Measurements from ENCODE around the gene NHSL1. TPM values are rescaled to one million over a fixed set of nuclear protein-coding genes. Genes with fewer than 3 reads are reported as not detected.
A peak's percentile ranks its signal among the peaks of the same experiment; 100 is the strongest.

NHSL1 gene
- total RNA-seq, 2 donors from 2014 or later: 9.7 to 13.3 TPM

GRCh38 chr6:138406443-138406842, 92.9 kb downstream of the NHSL1 start:
- ATAC-seq (ENCODE audit: insufficient number of reproducible peaks, low FRiP score, low read depth): no peak
- Histone ChIP-seq H3K9me3 (no peaks in the 10 kb centered on the region), H3K4me3 (no peak overlapping the region), H3K36me3 (peaks cover 31% of the 10 kb centered on the region), H3K27ac (no peak overlapping the region), H3K4me1 (ENCODE audit: control insufficient read depth in 1 of 2, low read depth in 2 of 2) (peaks cover 0 to 14% of the 10 kb centered on the region in 2 donors), H3K27me3 (replicated peaks; ENCODE audit: insufficient read depth) (no peaks in the 10 kb centered on the region)
- DNase-seq (ENCODE audit: low spot score): no peak
- TF ChIP-seq CTCF (IDR thresholded peaks at IDR 0.05): no peak

- Histone ChIP-seq H3K27ac (no peak overlapping the region), H3K36me3 (peaks cover 30% of the 10 kb centered on the region), H3K9me3 (no peaks in the 10 kb centered on the region), H3K4me3 (no peak overlapping the region), H3K4me1 (ENCODE audit: control insufficient read depth in 1 of 2, low read depth in 2 of 2) (peaks cover 0 to 14% of the 10 kb centered on the region in 2 donors), H3K27me3 (replicated peaks; ENCODE audit: insufficient read depth) (no peaks in the 10 kb centered on the region)
- no peak for TF ChIP-seq CTCF (IDR thresholded peaks at IDR 0.05)
- DNase-seq (ENCODE audit: low spot score): no peak
- ATAC-seq (ENCODE audit: insufficient number of reproducible peaks, low FRiP score, low read depth): no peak
Observed at GRCh38 chr6:138405816-138406413, 93.4 kb downstream of the NHSL1 start.

- Histone ChIP-seq H3K27ac (peak overlapping the region; percentile 87 to 89), H3K9me3 (no peaks in the 10 kb centered on the region), H3K27me3 (replicated peaks; ENCODE audit: insufficient read depth) (no peaks in the 10 kb centered on the region), H3K4me3 (peak overlapping the region; percentile 83), H3K4me1 (ENCODE audit: control insufficient read depth in 1 of 2, low read depth in 2 of 2) (peaks cover 0 to 14% of the 10 kb centered on the region in 2 donors), H3K36me3 (peaks cover 25% of the 10 kb centered on the region)
- no peak for DNase-seq (ENCODE audit: low spot score)
- no peak for TF ChIP-seq CTCF (IDR thresholded peaks at IDR 0.05)
- ATAC-seq (ENCODE audit: insufficient number of reproducible peaks, low FRiP score, low read depth): peak; percentile 10
Observed at GRCh38 chr6:138404666-138405337, 94.5 kb downstream of the NHSL1 start.

- peak; percentile 82 for DNase-seq (ENCODE audit: low spot score)
- H3K27ac ChIP-seq: peak within 1 kb of the TSS; percentile 87 to 89
- TF ChIP-seq CTCF (IDR thresholded peaks at IDR 0.05): peak; percentile 36
- H3K4me3 ChIP-seq: peak within 1 kb of the TSS; percentile 83
- H3K9me3 ChIP-seq: no peaks in the 10 kb centered on the region
- ATAC-seq (ENCODE audit: insufficient number of reproducible peaks, low FRiP score, low read depth): peak; percentile 79
- peaks cover 0 to 14% of the 10 kb centered on the region in 2 donors for H3K4me1 ChIP-seq (ENCODE audit: control insufficient read depth in 1 of 2, low read depth in 2 of 2)
- H3K27me3 ChIP-seq (replicated peaks; ENCODE audit: insufficient read depth): no peaks in the 10 kb centered on the region
- peaks cover 23% of the 10 kb centered on the region for H3K36me3 ChIP-seq
Observed at GRCh38 chr6:138403801-138404665, 95.3 kb downstream of the NHSL1 start, which contains the start of gene HEBP2. HEBP2 (plus strand) TSS chr6:138404223; CDS start chr6:138404496, 273 bp downstream.

- Histone ChIP-seq H3K9me3 (no peaks in the 10 kb centered on the region), H3K27me3 (replicated peaks; ENCODE audit: insufficient read depth) (no peaks in the 10 kb centered on the region), H3K4me3 (peak overlapping the region; percentile 83), H3K4me1 (ENCODE audit: control insufficient read depth in 1 of 2, low read depth in 2 of 2) (peaks cover 0 to 14% of the 10 kb centered on the region in 2 donors), H3K27ac (peak overlapping the region; percentile 87 to 89), H3K36me3 (peaks cover 17% of the 10 kb centered on the region)
- no peak for DNase-seq (ENCODE audit: low spot score)
- TF ChIP-seq CTCF (IDR thresholded peaks at IDR 0.05): no peak
- ATAC-seq (ENCODE audit: insufficient number of reproducible peaks, low FRiP score, low read depth): no peak
Observed at GRCh38 chr6:138403324-138403800, 95.9 kb downstream of the NHSL1 start.
